KMS-11 (cell line): Measurements from ENCODE around the gene DONSON.

ENCODE experiments used
- H2AFZ ChIP-seq: fragments of 200-600 bp; sonication (generic); 2 replicates; pipeline ENCODE4 v1.6.1; 2016; ENCODE audit warnings: antibody characterized with exemption, mixed run types, low read depth
- H3K27ac ChIP-seq: fragments of 200-600 bp; sonication (generic); 2 replicates; pipeline ENCODE4 v1.6.1; 2016; ENCODE audit warnings: mild to moderate bottlenecking, mixed run types
- H3K27me3 ChIP-seq: fragments of 200-600 bp; sonication (generic); 2 replicates; pipeline ENCODE4 v1.6.1; 2017; ENCODE audit warnings: mild to moderate bottlenecking, low read depth, mixed run types, moderate library complexity; ENCODE audit not compliant: insufficient read depth
- H3K36me3 ChIP-seq: fragments of 200-600 bp; sonication (generic); 2 replicates; pipeline ENCODE4 v1.6.1; 2017; ENCODE audit warnings: mild to moderate bottlenecking, mixed run types; ENCODE audit not compliant: insufficient read depth
- H3K4me1 ChIP-seq: fragments of 200-600 bp; sonication (generic); 2 replicates; pipeline ENCODE4 v1.6.1; 2016; ENCODE audit warnings: mild to moderate bottlenecking, low read depth, mixed run types; ENCODE audit not compliant: poor library complexity, severe bottlenecking
- H3K4me2 ChIP-seq: fragments of 200-600 bp; sonication (generic); 2 replicates; pipeline ENCODE4 v1.7.0; 2016; ENCODE audit warnings: mild to moderate bottlenecking, mixed run types
- H3K4me3 ChIP-seq: fragments of 200-600 bp; sonication (generic); IDR thresholded peaks from 2 replicates; pipeline ENCODE4 v1.6.1; 2017; ENCODE audit warnings: low read depth, low read length, mixed read lengths; ENCODE audit not compliant: insufficient read depth
- H3K79me2 ChIP-seq: fragments of 200-600 bp; sonication (generic); 2 replicates; pipeline ENCODE4 v1.6.1; 2016; ENCODE audit warnings: low read depth, mixed run types; ENCODE audit not compliant: insufficient read depth
- H3K9ac ChIP-seq: fragments of 200-600 bp; sonication (generic); 2 replicates; pipeline ENCODE4 v1.6.1; 2016; ENCODE audit warnings: mild to moderate bottlenecking, mixed run types
- H4K20me1 ChIP-seq: fragments of 200-600 bp; sonication (generic); 2 replicates; pipeline ENCODE4 v1.6.1; 2016; ENCODE audit warnings: mild to moderate bottlenecking, mixed run types; ENCODE audit not compliant: insufficient read depth
- TF ChIP-seq, protein P1 (sequence below): fragments of 200-600 bp; sonication (generic); conservative IDR thresholded peaks from 2 replicates; pipeline ENCODE4 v1.6.1; 2017; ENCODE audit warnings: low read depth, mild to moderate bottlenecking, antibody characterized with exemption, low read length, moderate library complexity, mixed read lengths

Gene DONSON

DNA sequence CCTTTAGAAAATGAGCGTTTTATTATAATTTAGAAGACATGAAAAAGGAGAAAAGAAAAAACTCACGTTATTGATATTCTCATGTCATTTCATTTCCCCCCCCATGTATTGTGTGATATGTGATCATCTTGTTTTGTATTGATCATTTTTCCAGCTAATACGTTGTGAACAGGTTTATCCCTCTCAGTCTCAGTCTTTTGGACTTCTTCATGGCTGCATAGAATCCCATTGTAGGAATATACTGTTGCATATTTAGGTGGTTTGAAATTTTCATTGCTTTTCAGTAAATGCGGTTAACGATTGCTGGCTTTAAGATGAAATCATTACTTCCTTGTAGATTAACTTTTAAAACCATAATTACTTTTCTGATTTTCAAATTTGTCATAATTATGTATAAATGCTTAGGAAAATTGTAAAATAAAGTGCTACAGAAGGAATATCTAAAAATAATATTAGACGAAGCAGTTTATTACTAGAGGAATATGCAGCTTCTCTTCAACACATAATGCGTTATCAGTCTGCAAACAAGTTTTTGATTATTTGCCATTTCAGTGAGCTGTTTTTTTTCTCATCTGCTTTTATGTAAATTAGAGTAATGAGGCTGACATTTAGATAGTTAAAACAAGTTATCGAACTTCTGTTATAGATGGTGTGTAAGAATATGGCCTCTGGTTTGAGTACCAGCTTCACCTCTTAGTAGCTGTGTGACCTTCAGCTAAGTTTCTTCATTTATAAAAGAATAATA is 43.9 kb downstream of the DONSON start:
- Histone ChIP-seq H3K27me3 (no peaks in the 10 kb centered on the region), H3K79me2 (peaks cover 88% of the 10 kb centered on the region), H3K4me2 (peak overlapping the region; percentile 87), H4K20me1 (peaks cover 44% of the 10 kb centered on the region), H2AFZ (no peak overlapping the region), H3K9ac (peak overlapping the region; percentile 99; the same call in 1 of the 2 replicates), H3K4me1 (peaks cover 39% of the 10 kb centered on the region), H3K27ac (peak overlapping the region; percentile 100; the same call in 1 of the 2 replicates), H3K4me3 (no peak overlapping the region), H3K36me3 (peaks cover 33% of the 10 kb centered on the region; the same call in 1 of the 2 replicates)
- TF ChIP-seq, protein P1, sequence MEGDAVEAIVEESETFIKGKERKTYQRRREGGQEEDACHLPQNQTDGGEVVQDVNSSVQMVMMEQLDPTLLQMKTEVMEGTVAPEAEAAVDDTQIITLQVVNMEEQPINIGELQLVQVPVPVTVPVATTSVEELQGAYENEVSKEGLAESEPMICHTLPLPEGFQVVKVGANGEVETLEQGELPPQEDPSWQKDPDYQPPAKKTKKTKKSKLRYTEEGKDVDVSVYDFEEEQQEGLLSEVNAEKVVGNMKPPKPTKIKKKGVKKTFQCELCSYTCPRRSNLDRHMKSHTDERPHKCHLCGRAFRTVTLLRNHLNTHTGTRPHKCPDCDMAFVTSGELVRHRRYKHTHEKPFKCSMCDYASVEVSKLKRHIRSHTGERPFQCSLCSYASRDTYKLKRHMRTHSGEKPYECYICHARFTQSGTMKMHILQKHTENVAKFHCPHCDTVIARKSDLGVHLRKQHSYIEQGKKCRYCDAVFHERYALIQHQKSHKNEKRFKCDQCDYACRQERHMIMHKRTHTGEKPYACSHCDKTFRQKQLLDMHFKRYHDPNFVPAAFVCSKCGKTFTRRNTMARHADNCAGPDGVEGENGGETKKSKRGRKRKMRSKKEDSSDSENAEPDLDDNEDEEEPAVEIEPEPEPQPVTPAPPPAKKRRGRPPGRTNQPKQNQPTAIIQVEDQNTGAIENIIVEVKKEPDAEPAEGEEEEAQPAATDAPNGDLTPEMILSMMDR: no peak

DNA sequence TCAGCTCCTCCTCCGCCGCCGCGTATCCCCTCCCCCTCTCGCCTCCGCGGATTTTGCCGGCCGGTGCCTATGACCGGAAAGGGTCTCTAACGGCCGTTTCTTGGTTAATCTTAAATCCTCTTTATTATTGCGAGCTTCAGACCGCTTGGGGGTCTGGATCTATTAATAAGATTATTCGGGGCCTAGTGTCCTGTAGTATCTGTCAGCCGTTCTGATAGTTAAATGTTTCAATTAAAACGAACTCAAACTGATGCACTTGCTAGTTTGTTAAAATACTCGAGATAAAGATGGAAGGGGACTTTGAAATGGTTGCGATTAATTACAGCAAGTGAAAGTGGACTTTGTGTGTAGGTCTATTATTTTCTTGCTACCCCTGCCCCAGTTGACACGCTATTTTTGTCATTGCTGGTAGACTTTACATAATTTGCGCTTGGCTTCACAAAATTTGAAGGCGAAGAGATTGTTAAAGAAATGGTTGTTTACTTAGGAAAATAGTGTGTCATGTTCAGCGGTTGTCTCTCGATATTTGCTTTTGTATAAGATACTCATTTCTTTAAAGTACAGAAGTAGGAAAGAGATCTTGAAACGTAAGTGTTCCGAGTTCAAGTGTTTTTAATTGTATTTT is 44.9 kb downstream of the DONSON start:
- peak overlapping the region; percentile 30; the same call in 1 of the 2 replicates for H2AFZ ChIP-seq
- peak overlapping the region; percentile 99 for H3K9ac ChIP-seq
- peak overlapping the region; percentile 100 for H3K27ac ChIP-seq
- H3K4me3 ChIP-seq: no peak overlapping the region
- H4K20me1 ChIP-seq: peaks cover 40% of the 10 kb centered on the region
- H3K27me3 ChIP-seq: no peaks in the 10 kb centered on the region
- peaks cover 29% of the 10 kb centered on the region; the same call in 1 of the 2 replicates for H3K36me3 ChIP-seq
- H3K79me2 ChIP-seq: peaks cover 88% of the 10 kb centered on the region
- H3K4me2 ChIP-seq: peak overlapping the region; percentile 87
- TF ChIP-seq, protein P1: no peak
- H3K4me1 ChIP-seq: peaks cover 46% of the 10 kb centered on the region

DNA sequence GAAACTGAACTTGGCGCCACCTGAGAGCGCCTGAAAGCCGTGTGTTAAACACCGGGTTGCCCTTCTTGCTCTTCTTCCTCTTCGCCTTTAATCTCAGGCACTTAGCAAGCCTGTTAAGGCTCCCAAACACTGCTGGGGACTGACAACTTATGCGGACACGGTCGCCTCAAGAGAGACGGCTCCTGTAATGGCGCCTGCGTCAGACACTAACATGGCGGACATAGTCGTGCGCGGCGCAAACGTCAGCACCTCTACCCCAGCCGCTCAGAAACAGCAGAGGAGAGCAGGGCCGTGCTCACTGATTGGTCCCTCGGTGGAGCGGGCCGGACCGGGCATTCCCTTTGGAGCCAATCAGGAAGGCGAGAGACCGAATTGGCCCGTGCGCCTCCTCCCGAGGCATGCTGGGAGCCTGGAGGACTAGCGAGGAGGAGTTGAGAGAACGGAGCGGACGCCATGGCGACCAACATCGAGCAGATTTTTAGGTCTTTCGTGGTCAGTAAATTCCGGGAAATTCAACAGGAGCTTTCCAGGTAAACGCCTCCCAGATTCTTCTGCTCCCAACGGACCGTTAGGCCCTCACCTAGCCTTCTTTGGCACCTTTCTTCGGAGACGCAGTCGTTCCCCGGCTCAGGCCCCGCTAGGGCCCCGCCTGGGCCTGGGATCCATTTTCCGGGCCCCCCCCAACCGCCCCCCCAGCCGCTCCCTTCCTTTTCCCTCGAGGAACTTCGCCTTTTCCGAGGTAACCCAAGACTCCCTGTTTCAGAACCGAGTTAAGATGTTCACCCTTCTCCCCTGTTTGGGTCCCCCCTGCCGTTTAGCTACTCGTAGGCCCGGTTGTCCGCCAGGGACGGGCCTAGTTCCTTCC is 45.6 kb downstream of the DONSON start, which contains the start of gene SON:
Gene SON (plus strand): TSS at position 399 of the 865 bp plus-strand sequence. CDS start 55 bp downstream, at position 454.
- Histone ChIP-seq H3K79me2 (peaks cover 88% of the 10 kb centered on the region), H2AFZ (peak within 1 kb of the TSS; percentile 62), H3K27me3 (no peaks in the 10 kb centered on the region), H3K4me2 (peak within 1 kb of the TSS; percentile 94), H4K20me1 (peaks cover 32% of the 10 kb centered on the region), H3K4me3 (no peak within 1 kb of the TSS), H3K36me3 (peaks cover 22% of the 10 kb centered on the region; the same call in 1 of the 2 replicates), H3K27ac (peak within 1 kb of the TSS; percentile 100), H3K4me1 (peaks cover 46% of the 10 kb centered on the region), H3K9ac (peak within 1 kb of the TSS; percentile 99)
- TF ChIP-seq, protein P1: no peak
